Activated CD4-positive, CD25-positive, alpha-beta regulatory T cell treated with anti-CD3 and anti-CD28 coated beads, Interleukin-2, amount 50 U/mL, for 72 hours (primary cell): Measurements from ENCODE around the gene ERBIN.
"Not testable (repeated sequence)": the region's sequence is repeated elsewhere in the genome, so short reads cannot be mapped to it uniquely, and the experiment has no call there.

ENCODE experiments used
- DNase-seq: peaks from one replicate; pipeline ENCODE4 v3.0.0; 2021

ERBIN gene

DNA sequence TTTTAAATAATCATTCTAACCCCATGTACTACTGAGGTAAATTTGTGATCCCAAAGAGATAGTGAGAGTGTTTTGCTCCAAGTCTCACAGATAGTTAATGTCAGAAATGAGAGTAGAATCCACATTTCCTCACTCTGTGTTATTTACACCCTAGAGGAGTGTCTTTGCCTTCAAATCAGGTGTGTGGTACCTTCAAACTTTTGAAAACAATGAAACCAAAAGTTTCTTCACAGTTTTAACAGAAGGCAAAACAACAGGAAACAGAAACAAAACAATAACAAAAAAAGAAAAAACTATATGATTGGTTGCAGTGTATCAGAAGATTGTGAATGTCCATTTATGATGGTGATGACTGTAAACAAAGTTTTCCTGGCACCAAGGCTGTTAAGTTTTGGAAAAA, 85.9 kb downstream of the ERBIN start:
- DNase-seq: no peak

DNA sequence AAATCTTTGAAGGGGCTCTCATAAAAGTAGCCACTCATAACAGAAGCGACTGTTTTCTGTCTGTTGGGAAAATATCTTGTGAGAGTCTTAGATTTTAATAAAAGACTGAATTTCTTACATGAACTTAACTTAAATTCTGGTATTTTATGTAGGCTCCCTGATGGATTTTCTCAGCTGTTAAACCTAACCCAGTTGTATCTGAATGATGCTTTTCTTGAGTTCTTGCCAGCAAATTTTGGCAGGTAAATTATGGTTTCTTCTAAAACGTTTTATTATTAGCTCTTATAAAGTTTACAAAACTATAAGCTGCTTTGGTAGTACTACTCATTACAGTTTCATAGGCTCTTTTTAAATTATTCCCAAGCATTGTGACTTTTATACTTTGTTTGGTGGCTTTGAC, 87.0 kb downstream of the ERBIN start:
- no peak for DNase-seq

DNA sequence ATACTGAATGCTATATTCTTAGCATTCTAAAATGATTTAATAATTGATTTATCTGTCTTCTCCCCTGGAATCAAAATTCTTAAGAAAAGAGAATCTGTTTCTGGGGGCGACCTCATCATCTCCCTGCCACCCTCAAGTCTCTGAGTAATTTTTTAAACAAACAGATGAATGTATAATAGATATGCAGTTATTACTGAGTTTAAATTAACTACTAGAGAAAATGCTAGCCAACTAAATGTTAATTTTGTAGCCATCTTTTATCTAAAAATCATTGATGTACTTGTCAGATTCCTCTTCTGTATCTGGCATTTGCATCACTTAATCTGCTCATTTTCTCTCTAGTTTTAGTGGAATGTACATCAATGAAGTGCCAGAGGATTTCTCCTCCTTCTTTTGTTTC, 87.5 kb downstream of the ERBIN start:
- no peak for DNase-seq

DNA sequence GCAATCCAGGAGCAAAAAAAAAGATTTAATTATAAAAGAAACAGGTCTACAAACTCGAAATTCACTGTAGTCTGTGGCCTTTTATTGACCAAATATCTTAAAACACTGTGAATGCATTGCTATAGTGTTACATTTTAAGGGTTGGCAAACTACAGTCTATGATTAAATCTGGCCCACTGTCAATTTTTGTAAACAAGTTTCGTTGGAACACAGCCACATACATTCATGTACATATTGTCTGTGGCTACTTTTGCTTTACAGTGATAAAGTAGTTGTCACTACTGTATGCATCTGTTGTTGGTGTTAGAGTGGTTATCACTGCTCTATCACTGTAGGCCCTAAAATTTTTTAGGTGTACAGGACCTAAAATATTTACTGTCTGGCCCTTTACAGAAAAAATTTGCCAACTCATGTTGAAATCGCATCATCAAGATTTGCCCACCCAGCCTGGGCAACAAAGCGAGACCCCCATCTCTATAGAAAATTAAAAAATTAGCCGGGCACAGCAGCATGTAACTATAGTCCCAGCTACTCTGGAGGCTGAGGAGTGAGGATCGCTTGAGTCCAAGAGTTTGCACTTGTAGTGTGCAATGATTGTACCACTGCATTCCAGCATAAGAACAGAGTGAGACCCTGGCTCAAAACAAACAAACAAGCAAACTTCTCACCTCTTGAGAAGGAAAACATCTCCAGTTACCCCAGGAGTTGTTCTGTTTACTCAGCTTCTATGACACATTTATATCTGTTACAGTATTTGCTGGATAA, 89.0 kb downstream of the ERBIN start:
- no peak for DNase-seq

DNA sequence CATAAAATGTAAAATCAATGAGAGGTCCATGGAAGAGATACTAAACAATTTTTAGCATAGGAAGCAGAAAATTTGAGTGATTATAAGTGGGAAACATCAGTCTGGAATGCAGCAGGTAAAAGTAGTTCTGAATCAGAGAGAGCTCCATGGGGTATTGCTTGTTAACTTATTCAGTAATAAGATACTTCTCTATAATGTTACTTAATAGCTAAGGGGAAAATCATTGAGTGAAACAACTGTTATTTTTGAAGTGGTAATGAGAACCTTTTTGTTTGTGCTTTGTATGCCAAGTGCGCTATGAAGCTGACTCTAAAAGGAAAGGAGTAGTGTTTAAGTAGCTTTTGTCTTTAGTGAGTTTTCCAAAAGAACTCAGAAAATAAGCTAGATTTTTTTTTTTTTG, 95.2 kb downstream of the ERBIN start:
- no peak for DNase-seq

DNA sequence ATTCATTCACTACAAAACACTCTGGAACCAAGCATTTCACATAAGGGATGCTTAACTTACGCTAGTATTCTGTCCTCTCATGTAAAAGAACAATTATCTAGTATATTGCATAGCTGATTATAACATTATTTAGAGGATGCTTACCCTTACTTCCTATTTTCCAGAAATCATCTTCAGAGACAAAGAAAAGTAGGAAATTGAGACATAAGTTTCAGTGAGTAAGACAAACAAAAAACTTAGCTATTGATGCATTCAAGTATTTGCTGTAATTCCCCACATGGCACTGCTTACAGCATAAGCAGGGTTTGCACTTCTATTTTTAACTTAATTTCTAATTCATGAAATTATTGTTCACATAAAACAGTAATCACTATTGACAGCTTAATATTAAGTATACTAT, 112.9 kb downstream of the ERBIN start:
- no peak for DNase-seq

DNA sequence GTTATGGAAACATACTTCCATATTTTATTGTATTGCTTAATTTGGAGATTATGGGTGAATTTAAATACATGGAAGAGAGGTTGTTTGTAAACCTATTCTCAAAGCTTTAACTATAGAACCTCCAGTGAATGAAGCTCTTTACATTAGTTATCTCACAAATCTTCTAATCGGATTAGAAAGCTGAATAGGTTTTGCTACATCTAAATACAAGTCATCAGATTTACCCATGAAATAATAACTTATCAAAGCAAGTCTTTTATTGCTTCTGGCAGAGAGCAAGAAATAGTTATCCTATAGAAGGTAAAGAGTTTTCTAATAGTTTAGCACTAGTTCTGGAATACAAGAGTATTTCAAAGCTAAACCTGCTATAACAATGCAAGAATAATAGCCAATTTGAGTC, 113.3 kb downstream of the ERBIN start:
- DNase-seq: no peak

DNA sequence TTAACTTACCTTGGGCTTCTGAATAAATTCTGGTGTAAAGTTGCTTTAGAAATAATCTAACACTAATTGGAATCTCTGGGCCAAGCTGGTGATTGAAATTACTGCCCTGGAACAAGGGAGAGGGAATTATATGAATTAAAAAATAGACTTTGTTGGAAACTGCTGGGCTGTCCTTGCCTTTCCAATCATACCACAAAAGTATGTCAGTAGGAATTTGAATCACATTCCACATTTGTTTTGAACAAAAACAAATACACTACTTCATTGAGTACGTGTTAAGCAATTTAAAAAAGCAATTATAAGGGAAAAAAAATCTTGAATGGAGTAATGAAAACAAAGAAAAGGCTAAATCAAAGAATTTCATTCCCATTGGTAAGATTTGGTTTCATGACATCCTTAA, 115.3 kb downstream of the ERBIN start:
- DNase-seq: no peak

DNA sequence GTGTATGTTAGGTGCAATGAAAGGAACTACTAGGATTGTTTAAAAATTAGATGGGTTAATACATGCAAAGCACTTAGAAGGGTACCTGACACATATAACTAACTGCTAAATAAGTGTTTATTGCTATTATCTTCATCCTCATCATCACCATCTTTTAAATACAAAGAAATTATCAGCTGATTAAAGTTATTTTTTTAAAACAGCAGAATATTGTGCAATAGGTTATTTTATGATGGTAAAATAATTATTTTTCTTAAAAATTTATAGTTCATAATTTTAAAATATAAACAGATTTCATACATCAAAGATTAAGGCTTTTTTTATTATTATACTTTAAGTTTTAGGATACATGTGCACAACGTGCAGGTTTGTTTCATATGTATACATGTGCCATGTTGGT, 130.9 kb downstream of the ERBIN start:
- DNase-seq: no peak

DNA sequence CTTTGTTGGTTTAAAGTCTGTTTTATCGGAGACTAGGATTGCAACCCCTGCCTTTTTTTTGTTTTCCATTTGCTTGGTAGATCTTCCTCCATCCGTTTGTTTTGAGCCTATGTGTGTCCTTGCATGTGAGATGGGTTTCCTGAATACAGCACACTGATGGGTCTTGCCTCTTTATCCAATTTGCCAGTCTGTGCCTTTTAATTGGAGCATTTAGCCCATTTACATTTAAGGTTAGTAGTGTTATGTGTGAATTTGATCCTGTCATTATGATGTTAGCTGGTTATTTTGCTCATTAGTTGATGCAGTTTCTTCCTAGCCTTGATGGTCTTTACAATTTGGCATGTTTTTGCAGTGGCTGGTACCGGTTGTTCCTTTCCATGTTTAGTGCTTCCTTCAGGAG, 134.9 kb downstream of the ERBIN start:
- not testable (repeated sequence) for DNase-seq

DNA sequence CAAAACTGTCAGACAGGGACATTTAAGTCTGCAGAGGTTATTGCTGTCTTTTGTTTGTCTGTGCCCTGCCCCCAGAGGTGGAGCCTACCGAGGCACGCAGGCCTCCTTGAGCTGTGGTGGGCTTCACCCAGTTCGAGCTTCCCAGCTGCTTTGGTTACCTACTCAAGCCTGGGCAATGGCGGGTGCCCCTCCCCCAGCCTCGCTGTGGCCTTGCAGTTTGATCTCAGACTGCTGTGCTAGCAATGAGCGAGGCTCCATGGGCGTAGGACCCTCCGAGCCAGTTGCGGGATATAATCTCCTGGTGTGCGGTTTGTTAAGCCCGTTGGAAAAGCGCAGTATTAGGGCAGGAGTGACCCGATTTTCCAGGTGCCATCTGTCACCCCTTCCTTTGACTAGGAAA, 136.7 kb downstream of the ERBIN start:
- DNase-seq: not testable (repeated sequence)

DNA sequence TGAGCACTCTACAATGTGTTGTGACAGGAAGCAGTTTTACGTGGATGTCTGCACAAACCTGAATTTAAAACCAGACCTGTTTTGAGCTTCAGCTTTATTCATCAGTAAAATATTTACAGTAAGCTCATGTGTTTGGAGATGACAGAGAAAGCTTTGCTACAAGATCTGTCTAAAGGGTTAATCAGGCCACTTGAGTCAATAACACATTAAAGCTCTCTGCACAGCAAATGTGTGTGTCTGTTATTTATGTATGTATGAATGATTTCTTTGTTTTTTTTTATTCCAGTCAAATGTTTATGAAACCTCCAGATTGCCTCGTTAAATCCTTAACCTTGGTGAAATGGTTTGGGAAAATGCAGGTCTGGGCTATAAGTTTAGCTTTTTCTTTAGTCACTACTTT, 140.5 kb downstream of the ERBIN start:
- no peak for DNase-seq

DNA sequence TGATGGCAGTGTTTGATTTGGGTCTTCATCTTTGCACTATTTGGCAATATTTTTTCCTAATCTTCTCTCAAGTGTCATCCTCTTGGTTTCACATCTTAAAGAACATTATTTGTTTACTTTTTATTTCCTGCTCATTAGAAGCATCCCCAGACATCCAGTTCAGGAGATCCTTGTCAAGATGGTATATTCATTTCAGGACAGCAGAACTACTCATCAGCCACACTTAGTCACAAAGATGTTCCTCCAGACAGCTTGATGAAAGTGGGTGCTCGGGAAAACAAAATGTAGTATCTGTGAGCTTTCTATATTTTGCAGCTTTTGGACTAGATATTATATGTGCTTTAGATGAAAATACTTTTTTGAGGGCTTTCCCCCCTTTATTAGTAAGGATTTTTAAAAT, 145.7 kb downstream of the ERBIN start:
- DNase-seq: no peak

DNA sequence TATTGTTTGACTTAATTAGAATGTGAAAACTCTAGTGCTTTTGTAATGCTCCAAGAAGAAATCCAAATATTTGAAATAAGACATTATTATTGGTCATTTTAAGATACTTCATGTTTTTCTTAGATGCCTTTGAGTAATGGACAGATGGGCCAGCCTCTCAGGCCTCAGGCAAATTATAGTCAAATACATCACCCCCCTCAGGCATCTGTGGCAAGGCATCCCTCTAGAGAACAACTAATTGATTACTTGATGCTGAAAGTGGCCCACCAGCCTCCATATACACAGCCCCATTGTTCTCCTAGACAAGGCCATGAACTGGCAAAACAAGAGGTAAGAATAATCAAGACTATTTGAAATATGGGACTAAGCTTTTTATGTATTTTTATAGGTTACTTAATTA, 148.5 kb downstream of the ERBIN start:
- no peak for DNase-seq

DNA sequence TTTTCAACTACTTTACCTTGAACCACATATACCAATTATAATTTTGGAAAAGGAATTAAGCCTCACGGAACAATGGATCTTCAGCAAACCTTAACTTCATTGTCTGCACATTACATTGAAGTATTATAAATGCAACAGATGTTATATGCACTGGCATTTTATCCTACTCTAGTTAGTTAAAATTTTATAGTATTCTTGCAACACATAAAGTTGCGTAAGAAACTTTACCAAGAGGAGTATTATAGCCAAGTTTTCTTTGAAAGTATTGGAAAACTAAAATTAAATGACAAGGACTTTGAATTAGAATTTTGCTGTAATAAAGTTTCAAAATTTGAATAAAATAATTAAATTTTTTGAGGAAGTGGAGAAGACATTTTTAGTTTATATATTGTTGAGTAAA, 154.3 kb downstream of the ERBIN start:
- DNase-seq: no peak

DNA sequence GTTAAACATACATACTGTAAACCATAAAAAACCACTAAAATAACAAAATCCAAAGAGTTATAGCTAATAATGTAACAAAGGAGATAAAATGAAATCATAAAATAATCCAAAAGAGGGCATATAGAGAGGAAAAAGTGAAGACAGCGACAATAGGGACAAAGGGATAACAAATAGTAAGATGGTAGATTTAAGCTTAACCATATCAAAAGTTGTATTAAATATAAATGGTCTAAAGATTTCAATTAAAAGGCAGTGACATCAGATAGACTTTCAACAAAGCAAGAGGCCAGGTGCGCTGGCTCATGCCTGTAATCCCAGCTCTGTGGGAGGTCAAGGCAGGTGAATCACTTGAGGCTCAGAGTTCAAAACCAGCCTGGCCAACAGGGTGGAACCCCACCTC, 163.0 kb downstream of the ERBIN start:
- no peak for DNase-seq

DNA sequence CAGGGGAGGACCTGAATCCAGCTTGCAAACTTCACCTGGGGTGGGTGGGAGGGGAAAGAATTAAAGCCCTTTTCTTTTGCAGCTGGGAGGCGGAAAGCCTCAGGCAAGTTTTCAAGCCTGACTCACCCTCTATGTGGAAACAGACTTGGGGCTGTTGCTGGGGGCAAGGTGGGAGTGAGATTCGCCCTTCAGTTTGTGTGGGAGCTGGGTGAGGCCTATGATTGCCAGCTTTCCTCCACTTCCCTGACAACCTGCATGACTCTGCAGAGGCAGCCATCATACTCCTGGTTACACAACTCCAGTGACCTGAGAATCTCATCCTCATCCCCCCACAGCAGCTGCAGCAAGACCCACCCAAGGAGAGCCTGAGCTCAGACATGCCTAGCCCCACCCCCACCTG, 174.5 kb downstream of the ERBIN start:
- DNase-seq: no peak

DNA sequence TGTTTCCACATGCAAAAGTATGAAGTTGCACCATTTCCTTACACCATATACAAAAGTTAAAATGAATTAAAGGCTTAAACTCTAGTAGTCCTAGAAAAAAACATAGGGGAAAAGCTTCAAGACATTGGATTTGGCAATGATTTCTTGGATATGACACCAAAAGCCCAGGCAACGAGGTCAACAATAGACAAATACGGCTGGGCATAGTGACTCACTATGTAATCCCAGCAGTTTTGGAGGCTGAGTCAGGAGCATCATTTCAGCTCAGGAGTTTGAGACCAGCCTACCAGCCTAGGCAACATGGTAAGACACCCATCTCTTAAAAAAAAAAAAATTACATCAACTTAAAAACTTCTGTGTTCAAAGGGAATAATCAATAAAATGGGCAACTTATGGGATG, 186.8 kb downstream of the ERBIN start:
- DNase-seq: no peak

DNA sequence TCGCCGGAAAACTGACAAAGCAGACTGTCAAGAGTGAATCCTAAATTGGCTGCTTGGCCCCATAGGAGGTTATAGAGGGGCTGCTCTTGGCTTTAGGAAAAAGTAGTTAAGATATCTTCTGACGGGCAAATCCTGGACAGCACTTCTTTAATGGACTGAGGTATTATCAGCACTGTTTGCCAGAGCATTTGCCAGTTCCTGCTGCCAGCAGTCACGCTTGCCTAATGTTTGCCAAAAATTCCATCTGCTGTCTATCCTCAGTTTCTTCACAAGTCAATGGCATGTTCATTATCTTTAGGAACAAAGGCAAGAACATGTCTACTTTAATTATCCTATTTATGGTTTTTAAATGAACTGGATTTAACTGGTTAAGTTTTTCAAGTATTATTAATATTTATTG, 191.9 kb downstream of the ERBIN start:
- DNase-seq: no peak

DNA sequence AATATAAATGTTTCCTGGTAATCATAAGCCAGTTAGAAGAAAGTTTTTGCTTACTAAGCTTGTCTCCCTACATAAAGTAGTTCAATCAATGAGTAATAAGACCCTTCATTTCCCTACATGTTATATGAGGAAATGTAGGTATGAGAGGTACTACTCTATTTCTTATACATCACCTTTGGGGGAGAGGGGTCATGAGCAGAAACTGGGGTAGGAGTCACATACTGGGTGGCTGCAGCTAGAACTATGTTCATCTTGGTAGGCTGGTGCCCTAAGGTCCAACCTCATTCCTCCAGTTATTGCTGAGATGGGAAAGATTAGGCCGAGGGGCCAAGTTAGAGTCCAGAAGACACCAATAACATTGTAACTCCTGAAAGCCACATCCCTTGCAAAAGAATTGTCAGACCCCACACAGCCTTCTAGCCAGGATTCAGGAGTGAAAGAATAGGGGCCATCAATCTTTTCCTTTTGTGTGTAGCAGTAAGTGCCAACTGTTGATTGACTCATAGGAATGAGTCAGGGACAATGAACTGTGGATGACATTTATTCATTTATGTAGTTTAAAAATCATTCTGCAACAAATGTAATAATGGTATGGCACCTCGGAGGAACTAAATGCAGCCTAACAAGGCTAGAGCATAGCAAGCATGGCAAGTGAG, 196.1 kb downstream of the ERBIN start:
- no peak for DNase-seq

DNA sequence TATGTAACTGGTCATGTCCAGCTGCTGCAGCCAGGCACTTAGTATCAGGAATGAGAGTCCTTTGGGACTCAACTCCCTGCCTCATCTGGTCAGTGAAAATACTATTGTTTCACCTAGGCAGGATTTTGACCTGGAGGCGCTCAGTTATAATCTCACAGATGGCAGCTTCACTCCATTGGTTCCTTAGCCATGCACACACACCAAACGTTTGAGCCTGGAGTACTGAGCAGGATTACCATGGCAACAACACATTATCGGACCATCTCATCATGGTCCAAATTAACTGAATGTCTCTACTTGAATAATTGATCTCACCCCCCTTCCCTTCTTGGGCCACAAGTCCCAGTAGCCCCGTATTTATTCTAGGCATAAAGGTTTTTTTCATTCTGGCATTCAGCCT, 202.8 kb downstream of the ERBIN start:
- DNase-seq: no peak

DNA sequence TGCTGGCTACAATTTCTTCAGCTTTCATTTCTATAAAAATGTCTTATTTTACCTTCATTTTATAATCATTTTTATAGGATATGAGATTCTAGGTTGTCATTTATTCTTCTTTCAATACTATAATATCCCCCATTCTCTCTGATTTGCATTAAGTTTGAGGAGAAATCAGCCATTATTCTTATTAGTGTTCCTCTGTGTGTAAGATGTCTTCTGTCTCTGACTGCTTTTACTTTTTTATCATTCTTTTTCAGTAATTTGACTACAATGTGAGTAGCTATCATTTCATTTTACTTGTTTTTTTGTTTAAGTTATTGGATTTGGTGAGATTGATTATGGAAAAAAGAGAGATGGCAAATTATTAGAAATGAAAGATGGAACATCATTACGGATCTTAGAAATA, 204.1 kb downstream of the ERBIN start:
- no peak for DNase-seq
